T-helper 2 cell (primary cell): Measurements from ENCODE around the gene ABCA9.
"Not testable (repeated sequence)": the region's sequence is repeated elsewhere in the genome, so short reads cannot be mapped to it uniquely, and the experiment has no call there.

Source experiments
- DNase-seq, 5 experiments: peaks; one replicate each; pipeline versions ENCODE4 v3.0.0 to v3.0.0-alpha.2; 2012 to 2022

The ABCA9 gene

GRCh38 chr17:68954146-68954896, 106.4 kb downstream of the ABCA9 start:
- no peak for DNase-seq

GRCh38 chr17:68953340-68953997, 107.3 kb downstream of the ABCA9 start:
- no peak for DNase-seq

GRCh38 chr17:68950725-68951124, 110.0 kb downstream of the ABCA9 start:
- DNase-seq: no peak

DNA sequence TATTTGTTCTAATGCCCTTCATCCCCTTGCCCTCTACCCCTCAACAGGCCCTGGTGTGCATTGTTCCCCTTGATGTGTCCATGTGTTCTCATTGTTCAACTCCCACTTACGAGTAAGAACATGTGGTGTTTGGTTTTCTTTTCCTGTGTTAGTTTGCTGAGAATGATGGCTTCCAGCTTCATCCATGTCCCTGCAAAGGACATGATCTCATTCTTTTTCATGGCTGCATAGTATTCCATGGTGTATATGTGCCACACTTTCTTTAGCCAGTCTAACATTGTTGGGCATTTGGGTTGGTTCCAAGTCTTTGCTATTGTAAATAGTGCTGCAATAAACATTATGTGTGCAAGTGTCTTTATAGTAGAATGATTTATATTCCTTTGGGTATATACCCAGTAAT, 112.9 kb downstream of the ABCA9 start:
- DNase-seq: not testable (repeated sequence)

DNA sequence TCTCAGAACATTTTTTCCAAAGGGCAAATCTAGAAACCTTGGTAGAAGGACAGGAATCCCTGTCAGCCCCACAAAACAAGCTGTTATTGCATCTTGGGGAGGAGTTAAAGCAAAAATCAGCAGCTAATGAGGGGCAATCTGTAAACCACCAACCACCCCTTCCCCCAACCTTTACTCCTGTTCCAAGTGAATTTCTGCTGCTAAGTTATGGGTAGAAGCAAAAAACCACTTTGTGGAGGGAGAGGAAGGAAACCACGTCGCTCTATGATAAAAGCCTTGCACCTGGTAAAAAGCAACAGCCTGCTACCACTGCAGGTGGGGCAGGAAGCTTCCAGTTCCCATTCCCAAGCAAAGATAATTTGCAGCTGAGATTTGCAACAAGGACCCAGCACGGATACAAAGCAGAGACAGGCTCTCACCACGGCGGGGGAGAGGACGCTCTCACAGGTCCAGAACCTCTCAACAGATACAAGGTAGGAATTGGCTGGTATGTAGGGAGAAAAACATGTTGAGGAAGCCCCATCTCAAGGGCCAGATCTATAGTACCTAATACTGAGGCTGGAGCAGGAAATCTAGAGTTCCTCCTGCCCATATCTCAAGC, 116.2 kb downstream of the ABCA9 start:
- no peak for DNase-seq

DNA sequence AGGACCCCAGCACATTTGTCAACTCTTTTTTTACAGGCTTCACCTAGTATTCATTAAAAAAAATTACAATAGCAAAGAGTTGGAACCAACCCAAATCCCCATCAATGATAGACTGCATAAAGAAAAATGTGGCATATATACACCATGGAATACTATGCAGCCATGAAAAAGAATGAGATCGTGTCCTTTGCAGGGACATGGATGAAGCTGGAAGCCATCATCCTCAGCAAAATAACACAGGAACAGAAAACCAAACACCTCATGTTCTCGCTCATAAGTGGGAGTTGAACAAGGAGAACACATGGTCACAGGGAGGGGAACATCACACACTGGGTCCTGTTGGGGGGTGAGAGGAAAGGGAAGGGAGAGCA, 116.9 kb downstream of the ABCA9 start:
- DNase-seq: not testable (repeated sequence)

DNA sequence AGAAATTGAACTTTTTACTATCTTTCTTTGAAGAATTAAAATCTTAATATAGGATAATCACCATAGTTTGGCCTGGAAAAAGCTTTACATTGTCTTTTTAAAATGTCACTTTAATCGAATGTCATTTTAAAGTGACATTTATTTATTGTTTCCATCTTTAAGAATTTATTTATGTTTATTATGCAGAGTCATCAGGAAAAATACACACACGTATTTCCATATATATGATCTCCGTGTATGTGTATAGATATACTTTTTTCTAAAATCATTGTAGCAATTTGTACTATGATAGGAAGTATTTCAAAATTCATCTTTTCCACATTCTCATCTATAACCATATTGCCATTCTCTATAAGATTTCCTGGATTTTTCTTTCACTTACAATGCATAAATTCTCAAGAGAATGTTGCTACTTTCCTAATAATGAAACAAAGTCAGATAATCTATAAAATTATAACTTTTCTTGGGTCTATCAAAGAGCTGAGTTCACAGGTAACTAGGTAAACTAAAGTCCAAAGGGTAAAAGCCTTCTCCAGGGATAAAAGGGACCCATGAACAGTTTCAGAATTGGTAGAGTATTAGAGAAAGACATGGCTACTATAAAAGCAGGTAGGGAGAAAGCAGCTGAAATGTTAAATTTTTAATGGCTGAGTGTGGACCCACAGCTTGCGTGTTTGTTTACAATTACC, 117.5 kb downstream of the ABCA9 start:
- no peak for DNase-seq

DNA sequence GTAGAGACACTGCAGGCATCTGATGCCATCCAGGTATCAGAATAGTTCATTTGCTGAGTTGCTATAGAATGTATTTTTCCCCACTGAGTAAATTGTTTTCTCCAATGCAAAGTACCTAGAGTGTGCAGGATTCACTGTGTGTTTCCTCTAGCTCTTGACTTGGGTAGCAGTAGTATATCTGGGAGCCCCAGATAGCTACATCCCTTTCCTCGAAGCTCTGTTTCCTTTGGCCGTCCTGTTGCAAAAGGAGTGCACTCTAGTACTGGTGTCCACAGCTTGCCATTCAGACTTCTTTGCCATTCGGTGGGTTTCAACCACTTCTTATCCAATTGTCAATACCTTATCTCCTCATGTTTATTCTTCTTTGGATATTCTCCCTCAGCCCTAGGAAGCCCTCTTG, 118.3 kb downstream of the ABCA9 start:
- DNase-seq: no peak

DNA sequence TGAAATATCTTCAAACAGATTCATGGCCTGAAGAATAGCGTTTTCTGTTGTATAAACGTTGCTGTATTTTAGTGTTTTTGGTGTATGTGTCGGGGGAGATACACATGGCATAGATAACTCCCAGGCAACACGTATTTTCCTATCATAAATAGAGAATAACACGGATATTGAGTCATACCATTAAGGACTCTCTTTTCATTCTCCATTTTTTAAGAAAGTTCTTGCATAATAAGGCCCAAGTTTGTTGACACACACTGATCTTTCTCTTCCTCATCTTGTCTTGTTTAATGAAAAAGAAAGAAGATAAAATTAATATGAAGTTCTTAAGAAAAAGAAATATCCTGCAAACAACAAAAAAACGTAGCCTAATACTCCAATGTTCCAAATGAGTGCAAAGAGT, 119.0 kb downstream of the ABCA9 start:
- no peak for DNase-seq

GRCh38 chr17:68939195-68939594, 121.5 kb downstream of the ABCA9 start:
- DNase-seq: no peak

GRCh38 chr17:68937890-68938514, 122.7 kb downstream of the ABCA9 start:
- no peak for DNase-seq

DNA sequence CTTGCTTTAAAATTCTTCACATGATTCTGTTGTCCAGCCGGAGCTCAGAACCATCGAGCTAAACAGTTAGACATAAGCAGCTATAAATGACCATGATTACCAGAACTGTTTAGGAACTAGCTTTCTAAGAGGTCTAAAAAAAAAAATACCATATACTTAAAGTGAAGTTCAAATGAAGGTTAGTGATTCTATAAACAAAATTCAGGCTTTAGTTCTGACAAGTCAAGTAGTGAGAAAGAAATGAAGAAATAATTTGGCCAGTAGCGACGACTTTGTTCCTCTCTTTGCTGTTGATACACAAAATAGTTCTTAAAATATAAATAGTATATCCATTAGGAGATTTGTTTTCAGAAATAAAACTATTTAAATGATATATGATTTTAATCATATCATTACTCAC, 133.2 kb downstream of the ABCA9 start:
- no peak for DNase-seq

DNA sequence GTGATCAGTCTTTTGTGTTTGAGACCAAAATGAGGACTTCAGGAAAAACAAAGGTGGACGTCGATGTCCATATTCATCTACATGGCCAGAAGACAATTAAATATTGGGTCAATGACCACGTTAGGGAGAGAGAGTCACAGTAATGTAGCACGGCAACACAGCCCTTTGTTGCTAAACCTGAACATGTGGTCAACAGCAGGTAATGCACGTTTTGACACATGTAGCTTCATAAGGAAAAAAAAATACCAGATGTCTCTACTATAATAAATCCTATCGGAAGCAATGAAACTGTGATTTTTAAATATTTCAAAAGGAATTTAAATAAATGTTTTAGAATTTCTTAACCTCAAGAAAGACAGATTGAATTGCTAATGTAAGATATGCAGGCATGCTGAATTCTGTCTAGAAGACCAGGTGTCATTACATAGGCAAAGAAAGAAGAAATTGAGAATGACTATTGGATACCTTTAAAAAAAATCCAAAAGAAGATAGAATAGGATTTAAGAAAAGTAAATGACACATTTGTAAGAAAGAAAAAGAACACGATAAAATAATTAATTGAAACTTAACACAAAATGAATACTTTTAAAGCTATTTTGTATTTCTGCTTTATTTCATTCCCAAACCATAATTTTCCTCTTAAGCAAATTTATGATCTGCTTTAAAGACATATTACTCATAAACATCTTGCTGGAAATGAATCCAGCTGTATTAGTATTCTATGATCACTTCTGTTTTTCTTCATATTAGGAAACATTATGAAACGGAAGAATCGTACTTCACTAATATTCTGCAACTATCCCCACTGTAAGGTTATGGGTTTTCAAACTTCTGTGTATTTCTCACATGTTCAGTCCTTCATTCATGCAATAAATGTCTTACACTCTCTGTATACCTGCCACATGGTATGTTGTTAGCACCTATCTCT, 135.7 kb downstream of the ABCA9 start:
- no peak for DNase-seq
